ENCODE data around the gene RORC.

GRCh38 chr1:151774256-151774922 is 57.2 kb downstream of the RORC start:
- TF ChIP-seq, protein P1, sequence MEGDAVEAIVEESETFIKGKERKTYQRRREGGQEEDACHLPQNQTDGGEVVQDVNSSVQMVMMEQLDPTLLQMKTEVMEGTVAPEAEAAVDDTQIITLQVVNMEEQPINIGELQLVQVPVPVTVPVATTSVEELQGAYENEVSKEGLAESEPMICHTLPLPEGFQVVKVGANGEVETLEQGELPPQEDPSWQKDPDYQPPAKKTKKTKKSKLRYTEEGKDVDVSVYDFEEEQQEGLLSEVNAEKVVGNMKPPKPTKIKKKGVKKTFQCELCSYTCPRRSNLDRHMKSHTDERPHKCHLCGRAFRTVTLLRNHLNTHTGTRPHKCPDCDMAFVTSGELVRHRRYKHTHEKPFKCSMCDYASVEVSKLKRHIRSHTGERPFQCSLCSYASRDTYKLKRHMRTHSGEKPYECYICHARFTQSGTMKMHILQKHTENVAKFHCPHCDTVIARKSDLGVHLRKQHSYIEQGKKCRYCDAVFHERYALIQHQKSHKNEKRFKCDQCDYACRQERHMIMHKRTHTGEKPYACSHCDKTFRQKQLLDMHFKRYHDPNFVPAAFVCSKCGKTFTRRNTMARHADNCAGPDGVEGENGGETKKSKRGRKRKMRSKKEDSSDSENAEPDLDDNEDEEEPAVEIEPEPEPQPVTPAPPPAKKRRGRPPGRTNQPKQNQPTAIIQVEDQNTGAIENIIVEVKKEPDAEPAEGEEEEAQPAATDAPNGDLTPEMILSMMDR (IDR thresholded peaks at IDR 0.05; ENCODE audit: insufficient read depth, low read depth, low read length): no peak
- no peak for TF ChIP-seq EZH2 (IDR thresholded peaks at IDR 0.05; ENCODE audit: insufficient read depth, low read length)
